K562 (cell line): ENCODE measurements around the gene GALNS. TPM values are rescaled to one million over a fixed set of nuclear protein-coding genes. Genes with fewer than 3 reads are reported as not detected.

Experiments used
- ATAC-seq: fragments of 200-7000 bp; cut with Tn5 transposase; 3 replicates; pipeline ENCODE4 v1.9.1; 2020; ENCODE audit warnings: moderate library complexity
- BruUV-seq: library from RNA; stranded (reverse); fragments of 400-500 nt; replicated peaks from 2 replicates; lab custom pipeline; 2021; lab: Mats Ljungman, UMichigan
- CTCF ChIA-PET: fragments of 300-600 bp; formaldehyde crosslinking; extraction: SDS; loops from one replicate; lab custom pipeline; 2021; ENCODE audit warnings: low intra/inter-chr PET ratio; lab: Yijun Ruan, JAX
- POLR2A ChIA-PET: fragments of 300-600, 350-650 bp; sonication (Branson Sonifier 250); formaldehyde crosslinking; extraction: SDS; loops from one replicate; lab custom pipeline; 2021; ENCODE audit warnings: antibody characterized with exemption, inconsistent platforms; lab: Yijun Ruan, JAX
- DNase-seq, 4 experiments: peaks; one replicate each; pipeline versions ENCODE4 v3.0.0 to v3.0.0-alpha.2; 2011 to 2018; ENCODE audit warnings: low spot score in 3 of 4, mixed read lengths in 3 of 4; ENCODE audit errors: extremely low read depth in 1 of 4
- FAIRE-seq: peaks from 2 replicates; lab custom pipeline; 2011; peaks lifted over from hg19 to GRCh38; lab: Jason Lieb, UNC
- H2AFZ ChIP-seq: 2 replicates; pipeline ENCODE4 v1.6.0; 2011; ENCODE audit warnings: low read depth, low read length, control low read depth, inconsistent platforms
- H3K27ac ChIP-seq: fragments of 200-600 bp; 3 replicates; pipeline ENCODE4 v1.8.0; 2011; ENCODE audit warnings: low read depth, mild to moderate bottlenecking, control low read depth, inconsistent platforms, low read length, moderate library complexity, mixed read lengths; ENCODE audit errors: extremely low read depth
- H3K27me3 ChIP-seq, 2 experiments: fragments of 300-600 bp in 1 of 2; 2 replicates in 1 of 2; 3 replicates in 1 of 2; pipeline versions ENCODE4 v1.6.0 to v1.8.0; 2011; ENCODE audit warnings: inconsistent platforms in 2 of 2, low read length in 2 of 2, mild to moderate bottlenecking in 1 of 2, mixed read lengths in 1 of 2, moderate library complexity in 1 of 2; ENCODE audit not compliant: control insufficient read depth in 2 of 2, insufficient read depth in 2 of 2
- H3K36me3 ChIP-seq: fragments of 300-600 bp; 3 replicates; pipeline ENCODE4 v1.8.0; 2011; ENCODE audit warnings: mild to moderate bottlenecking, low read length, inconsistent platforms; ENCODE audit not compliant: control insufficient read depth, insufficient read depth
- H3K4me1 ChIP-seq, 2 experiments: fragments of 200-600 bp in 1 of 2; replicated peaks in 1 of 2; 2 replicates in 1 of 2; 3 replicates in 1 of 2; pipeline versions ENCODE4 v1.5.1 to v1.8.0; 2011; ENCODE audit warnings: inconsistent platforms in 2 of 2, low read length in 2 of 2, mild to moderate bottlenecking in 1 of 2, mixed read lengths in 1 of 2, moderate library complexity in 1 of 2; ENCODE audit not compliant: control insufficient read depth in 2 of 2, insufficient read depth in 2 of 2
- H3K4me2 ChIP-seq: 2 replicates; pipeline ENCODE4 v1.6.1; 2011; ENCODE audit warnings: low read length, control low read depth, inconsistent platforms, mixed read lengths; ENCODE audit not compliant: insufficient read depth
- H3K4me3 ChIP-seq: fragments of 200-600 bp; sonication (generic), shearing (Covaris generic); 2 replicates; pipeline ENCODE4 v1.5.1; 2016; ENCODE audit warnings: control low read depth, inconsistent platforms
- H3K79me2 ChIP-seq: fragments of 200-600 bp; 3 replicates; pipeline ENCODE4 v1.8.0; 2011; ENCODE audit warnings: low read length, inconsistent platforms; ENCODE audit not compliant: control insufficient read depth, insufficient read depth
- H3K9ac ChIP-seq, 2 experiments: 2 replicates each; pipeline versions ENCODE4 v1.6.0 to v1.6.1; 2011; ENCODE audit warnings: low read depth in 2 of 2, low read length in 2 of 2, control low read depth in 1 of 2, inconsistent platforms in 1 of 2, mild to moderate bottlenecking in 1 of 2, mixed read lengths in 1 of 2; ENCODE audit not compliant: insufficient read depth in 1 of 2
- H3K9me1 ChIP-seq: one replicate; pipeline ENCODE4 v1.6.0; 2011; ENCODE audit warnings: inconsistent platforms, mild to moderate bottlenecking, low read length, moderate library complexity; ENCODE audit not compliant: control insufficient read depth, insufficient read depth
- H3K9me3 ChIP-seq: replicated peaks from 2 replicates; pipeline ENCODE4 v1.5.1; 2011; ENCODE audit warnings: low read depth, low read length, inconsistent platforms; ENCODE audit not compliant: control insufficient read depth, insufficient read depth
- H4K20me1 ChIP-seq: replicated peaks from 2 replicates; pipeline ENCODE4 v1.6.1; 2011; ENCODE audit warnings: low read length, inconsistent platforms, mixed read lengths; ENCODE audit not compliant: control insufficient read depth, insufficient read depth
- DEAF1 ChIP-seq: fragments of 450-650 bp; formaldehyde crosslinking; IDR thresholded peaks from 2 replicates; pipeline ENCODE4 v1.4.0; 2020; ENCODE audit warnings: mild to moderate bottlenecking, moderate library complexity
- FIP1L1 ChIP-seq: fragments of 200-400 bp; formaldehyde crosslinking; IDR thresholded peaks from 2 replicates; pipeline ENCODE4 v1.6.1; 2018; ENCODE audit warnings: mild to moderate bottlenecking, low read depth, low read length; ENCODE audit not compliant: poor library complexity, severe bottlenecking
- GTF2A2 ChIP-seq: IDR thresholded peaks from 2 replicates; pipeline ENCODE4 v1.6.1; 2016; ENCODE audit warnings: mild to moderate bottlenecking, missing genetic modification characterization, missing compliant biosample characterization
- SAFB ChIP-seq: fragments of 200-400 bp; formaldehyde crosslinking; IDR thresholded peaks from 2 replicates; pipeline ENCODE4 v1.6.1; 2017; ENCODE audit warnings: low read depth, low read length, borderline replicate concordance
- SMARCC2 ChIP-seq: fragments of 450-650 bp; IDR thresholded peaks from 2 replicates; pipeline ENCODE4 v1.6.1; 2017; ENCODE audit warnings: antibody characterized with exemption, moderate library complexity, mild to moderate bottlenecking, low read depth
- XRCC5 ChIP-seq: fragments of 200-400 bp; formaldehyde crosslinking; IDR thresholded peaks from 2 replicates; pipeline ENCODE4 v1.6.1; 2017; ENCODE audit warnings: low read depth, mild to moderate bottlenecking, low read length
- ZBTB40 ChIP-seq, 2 experiments: fragments of 450-650 bp in 1 of 2; sonication (generic) in 1 of 2; formaldehyde crosslinking in 1 of 2; IDR thresholded peaks; 2 replicates each; pipeline versions ENCODE4 v1.7.1 to v1.9.0; 2016 to 2022; ENCODE audit warnings: inconsistent platforms in 1 of 2, mild to moderate bottlenecking in 1 of 2, missing genetic modification reagents in 1 of 2
- ZNF282 ChIP-seq: sonication (generic); formaldehyde crosslinking; IDR thresholded peaks from 2 replicates; pipeline ENCODE4 v1.8.1; 2023; ENCODE audit warnings: missing genetic modification reagents
- ZNF444 ChIP-seq: fragments of 250-450 bp; sonication (Bioruptor Pico); IDR thresholded peaks from 2 replicates; pipeline ENCODE4 v1.4.0; 2020; ENCODE audit warnings: mild to moderate bottlenecking, moderate library complexity
- ZNF586 ChIP-seq: fragments of 450-650 bp; formaldehyde crosslinking; conservative IDR thresholded peaks from 2 replicates; pipeline ENCODE4 v1.4.0; 2020; ENCODE audit warnings: mild to moderate bottlenecking, moderate library complexity
- whole genome bisulfite sequencing: fragments of 100-300 bp; shearing (Covaris generic); methylation state at CpG from one replicate; pipeline ENCODE4 v1.1.6; 2016; ENCODE audit warnings: low coverage, mixed read lengths; ENCODE audit not compliant: insufficient coverage; ENCODE audit errors: missing lambda C conversion rate; 5-methylcytosine and 5-hydroxymethylcytosine counted together
- in situ Hi-C: fragments of 300-500 bp; cut with MboI; formaldehyde crosslinking; loops from 4 replicates; pipeline ENCODE4 v1.15.0; 2018; ENCODE audit warnings: inconsistent platforms, mixed read lengths
- intact Hi-C: fragments of 100-400 bp; cut with micrococcal nuclease; formaldehyde crosslinking; loops from 2 replicates; pipeline ENCODE4 v1.14.2; 2022
- polyA plus RNA-seq, 8 experiments: library from polyadenylated mRNA; depleted of rRNA in 4 of 8; stranded (reverse) in 5 of 8; unstranded in 3 of 8; fragments of >200 nt; fragmentation: Nextera tagmentation in 2 of 8; fragmentation: Illumina TruSeq in 1 of 8; extraction: Ambion mirVana in 2 of 8; extraction: Trizol in 1 of 8; gene quantifications; 2 replicates each; pipeline versions ENCODE4 v1.2.1 to v1.2.3, GENCODE V29; 2011 to 2014; ENCODE audit warnings: inconsistent platforms in 1 of 8, missing spikeins in 1 of 8
- total RNA-seq, 7 experiments: library from RNA; depleted of rRNA in 6 of 7; stranded (reverse); fragments of >200 nt in 6 of 7; fragmentation: Illumina TruSeq in 2 of 7; extraction: Trizol in 2 of 7; gene quantifications; 2 replicates each; pipeline versions ENCODE4 v1.2.1 to v1.2.3, GENCODE V29; 2011 to 2021; ENCODE audit warnings: low replicate concordance in 1 of 7

The GALNS gene
- total and polyA plus RNA-seq, 9 of the 15 experiments (the other 6 are each of a cell fraction or from before 2014, with no cell fraction given) = 0.38 to 13.2 (median 4.3) TPM

DNA sequence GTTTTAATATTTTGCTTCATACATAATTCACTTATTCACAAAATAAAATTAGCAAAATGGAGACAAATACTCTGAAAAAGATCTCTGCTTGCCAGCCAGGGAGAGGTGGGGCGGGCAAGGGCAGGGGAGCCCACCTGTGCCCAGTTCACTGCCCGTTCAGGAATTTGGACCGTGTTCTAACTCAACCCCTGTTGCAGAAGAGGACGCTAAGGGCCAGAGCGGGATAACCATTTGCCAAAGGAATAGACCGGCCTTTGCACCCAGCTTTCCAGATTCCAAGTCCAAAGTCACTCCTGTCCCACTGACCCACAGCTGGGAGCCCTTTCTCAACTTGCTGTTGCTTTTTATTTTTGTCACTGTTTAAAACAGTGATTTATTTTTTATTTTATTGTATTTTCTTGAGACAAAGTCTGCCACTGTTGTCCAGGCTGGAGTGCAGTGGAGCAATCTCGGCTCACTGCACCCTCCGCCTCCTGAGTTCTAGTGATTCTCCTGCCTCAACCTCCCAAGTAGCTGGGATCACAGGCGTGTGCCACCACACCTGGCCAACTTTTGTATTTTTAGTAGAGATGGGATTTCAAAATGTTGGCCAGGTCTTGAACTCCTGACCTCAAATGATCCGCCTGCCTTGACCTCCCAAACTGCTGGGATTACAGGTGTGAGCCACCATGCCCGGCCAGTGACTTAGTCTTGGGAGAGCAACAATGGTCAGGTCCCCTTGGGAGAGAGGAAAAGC is 69.0 kb downstream of the GALNS start:
- no peak for ATAC-seq
- BruUV-seq = no TSS peak
- Histone ChIP-seq H3K4me1 (peaks cover 14 to 67% of the 10 kb centered on the region in 2 experiments), H3K79me2 (peaks cover 30% of the 10 kb centered on the region), H3K9me1 (no peaks in the 10 kb centered on the region), H3K36me3 (no peaks in the 10 kb centered on the region), H2AFZ (no peak overlapping the region), H3K4me2 (no peak overlapping the region), H3K27ac (no peak overlapping the region), H3K9me3 (no peaks in the 10 kb centered on the region), H3K27me3 (no peaks in the 10 kb centered on the region), H4K20me1 (0 out of 2 replicates have a peak, but pooled peaks cover 10% of the 10 kb centered on the region), H3K4me3 (no peak overlapping the region), H3K9ac (no peak overlapping the region)
- no peak for DNase-seq
- in situ Hi-C loops (no loop called here), intact Hi-C loops (no loop called here)
- 68% methylated on average over 11 of the region's 11 CpGs for WGBS
- POLR2A ChIA-PET = interaction anchor here (0.7 to 1.9 kb wide), 7 partner anchors 10 to 252 kb away, joined by 3 to 12 read pairs (median 3); no protein-coding TSS in a partner anchor
- CTCF ChIA-PET = interaction anchor here (1.2 kb wide), 1 partner anchor 39 kb away, joined by 3 read pairs; no protein-coding TSS in a partner anchor
- FAIRE-seq = no peak
- no peak for TF ChIP-seq FIP1L1
- TF ChIP-seq ZNF586 (CRISPR knock-in tag) = no peak
- no peak for TF ChIP-seq SAFB
- TF ChIP-seq DEAF1 (CRISPR knock-in tag) = no peak
- TF ChIP-seq XRCC5 = no peak
- no peak for TF ChIP-seq GTF2A2 (tag)
- TF ChIP-seq ZNF444 (CRISPR knock-in tag) = no peak
- no peak for TF ChIP-seq ZNF282
- TF ChIP-seq ZBTB40 (IDR thresholded peaks at IDR 0.05) = no peak
- TF ChIP-seq ZBTB40 (CRISPR knock-in tag; IDR thresholded peaks at IDR 0.05) = no peak
- no peak for TF ChIP-seq SMARCC2
